GM12892 (cell line): Measurements from ENCODE around the gene S100A8.
A peak's percentile ranks its signal among the peaks of the same experiment; 100 is the strongest.

Experiments
- DNase-seq: peaks from one replicate; pipeline ENCODE4 v3.0.0; 2011; ENCODE audit not compliant: insufficient read length
- FAIRE-seq: peaks from 2 replicates; lab custom pipeline; 2011; peaks lifted over from hg19 to GRCh38; lab: Jason Lieb, UNC
- POLR2A ChIP-seq: IDR thresholded peaks from 2 replicates; pipeline ENCODE4 v1.6.1; 2011; ENCODE audit warnings: low read depth, low read length, control low read depth
- POLR2AphosphoS5 ChIP-seq: IDR thresholded peaks from 2 replicates; pipeline ENCODE4 v1.6.1; 2011; ENCODE audit warnings: low read depth, low read length, control low read depth
- TAF1 ChIP-seq: IDR thresholded peaks from 2 replicates; pipeline ENCODE4 v1.6.1; 2011; ENCODE audit warnings: low read depth, mild to moderate bottlenecking, control low read depth, low read length, borderline replicate concordance

S100A8 gene

DNA sequence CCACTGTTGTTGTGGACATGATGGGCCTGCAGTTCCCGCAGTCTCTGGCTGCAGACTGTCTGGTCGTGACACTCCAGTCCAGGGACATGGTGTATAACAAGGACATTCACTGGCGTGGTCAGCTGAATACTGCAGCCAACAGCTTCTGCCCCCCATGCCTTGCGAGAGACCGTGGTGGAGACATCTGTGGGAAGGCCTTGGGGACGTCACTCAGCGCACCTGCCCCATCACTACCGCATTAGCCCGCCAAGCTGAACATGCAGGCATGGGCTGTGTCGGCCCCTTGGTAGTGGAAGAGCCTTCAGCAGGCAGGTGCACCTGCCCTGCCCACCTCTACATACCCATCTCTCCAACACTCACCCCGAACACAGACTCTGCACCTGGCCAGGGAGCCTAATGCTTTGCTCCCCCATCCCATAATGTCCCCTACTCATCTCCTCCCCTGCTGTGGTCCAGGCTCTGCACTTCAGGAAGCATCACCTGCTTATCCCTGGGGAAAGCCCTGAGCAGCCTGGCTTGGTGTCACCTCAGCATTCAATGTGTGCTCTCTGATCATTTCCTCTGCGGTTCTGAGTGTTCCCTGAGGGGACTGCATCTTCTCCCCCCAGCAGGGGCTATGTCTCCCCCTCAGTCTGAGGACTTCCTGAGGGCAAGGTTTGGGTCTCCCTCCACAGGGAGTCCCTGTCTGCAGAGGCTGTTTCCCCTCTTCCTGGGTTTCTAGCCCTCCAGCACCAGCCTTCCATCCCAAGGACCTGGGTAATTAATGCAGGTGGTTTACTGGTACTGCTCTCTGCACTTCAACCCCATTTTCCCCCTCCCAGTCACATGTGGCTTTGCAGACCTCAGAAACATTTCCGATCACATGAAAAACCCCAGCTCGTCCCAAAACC, 45.4 kb downstream of the S100A8 start:
- FAIRE-seq (peak; percentile 76), DNase-seq (no peak)
- no peak for TF ChIP-seq POLR2AphosphoS5
- no peak for TF ChIP-seq TAF1
- peak; percentile 24; the same call in 1 of the 2 replicates for TF ChIP-seq POLR2A

DNA sequence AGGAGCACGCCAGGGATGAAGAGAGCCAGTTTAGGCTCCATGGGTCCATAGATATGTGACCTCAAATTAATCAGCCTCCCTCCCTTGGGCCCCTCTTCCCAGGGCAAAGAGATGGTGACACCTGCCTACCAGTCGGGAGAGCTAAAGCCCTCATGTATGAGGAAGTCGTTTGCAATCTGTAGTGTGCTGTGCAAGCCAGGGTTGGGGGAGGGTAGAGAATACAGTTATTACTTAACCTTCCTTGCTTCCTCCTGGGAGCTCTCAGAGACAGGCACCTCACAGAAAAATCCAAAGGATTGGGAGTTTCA, 46.2 kb downstream of the S100A8 start:
- FAIRE-seq, result peak; percentile 77
- no peak for DNase-seq
- TF ChIP-seq POLR2A (peak; percentile 2; the same call in 1 of the 2 replicates), POLR2AphosphoS5 (no peak)

DNA sequence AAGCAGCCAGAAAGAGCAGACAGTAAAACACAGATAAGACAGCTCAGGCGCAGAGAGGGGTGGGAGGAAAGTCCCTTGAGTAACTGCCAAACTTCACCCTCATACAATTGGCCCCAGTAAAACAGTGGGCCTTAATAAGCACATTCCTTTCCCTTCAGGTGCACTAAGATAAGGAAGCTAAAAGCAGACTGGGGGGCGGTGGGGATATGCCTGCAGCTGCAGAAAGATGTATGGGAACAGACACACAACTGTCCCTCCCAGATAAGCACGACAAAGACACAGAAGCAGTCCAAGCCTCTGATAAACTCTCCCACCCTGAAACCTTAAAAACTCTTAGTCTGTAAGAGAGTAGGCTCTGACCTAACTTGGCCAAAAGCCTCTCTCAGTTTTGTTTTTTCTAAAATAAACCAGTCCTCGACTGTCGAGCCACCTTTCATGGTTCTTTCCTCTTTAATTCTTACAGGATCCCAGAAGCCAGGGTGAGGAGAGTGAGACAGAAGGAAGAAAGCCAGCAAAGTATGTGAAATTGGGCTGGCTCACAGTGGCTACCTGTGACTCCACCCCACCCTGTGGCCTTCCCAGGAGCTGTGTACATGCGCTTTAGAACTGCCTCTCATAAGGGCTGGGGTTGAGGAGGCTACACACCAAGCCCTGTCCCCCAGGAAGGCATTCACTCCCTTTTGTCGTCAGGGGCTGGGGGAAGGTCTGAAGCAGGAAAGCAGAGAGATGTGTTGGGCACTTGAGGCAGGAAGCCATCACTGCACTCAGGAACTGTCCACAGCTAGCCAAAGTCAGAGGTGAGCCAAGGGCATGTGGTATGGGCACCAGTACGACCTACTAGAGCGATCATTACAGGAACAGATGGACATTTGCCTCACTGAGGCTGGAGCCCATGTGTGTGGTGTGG, 46.8 kb downstream of the S100A8 start:
- peak; percentile 86 for FAIRE-seq
- no peak for DNase-seq
- TF ChIP-seq POLR2AphosphoS5 (no peak; the same call in 1 of the 2 replicates), POLR2A (peak; percentile 17; the same call in 1 of the 2 replicates), TAF1 (no peak)

DNA sequence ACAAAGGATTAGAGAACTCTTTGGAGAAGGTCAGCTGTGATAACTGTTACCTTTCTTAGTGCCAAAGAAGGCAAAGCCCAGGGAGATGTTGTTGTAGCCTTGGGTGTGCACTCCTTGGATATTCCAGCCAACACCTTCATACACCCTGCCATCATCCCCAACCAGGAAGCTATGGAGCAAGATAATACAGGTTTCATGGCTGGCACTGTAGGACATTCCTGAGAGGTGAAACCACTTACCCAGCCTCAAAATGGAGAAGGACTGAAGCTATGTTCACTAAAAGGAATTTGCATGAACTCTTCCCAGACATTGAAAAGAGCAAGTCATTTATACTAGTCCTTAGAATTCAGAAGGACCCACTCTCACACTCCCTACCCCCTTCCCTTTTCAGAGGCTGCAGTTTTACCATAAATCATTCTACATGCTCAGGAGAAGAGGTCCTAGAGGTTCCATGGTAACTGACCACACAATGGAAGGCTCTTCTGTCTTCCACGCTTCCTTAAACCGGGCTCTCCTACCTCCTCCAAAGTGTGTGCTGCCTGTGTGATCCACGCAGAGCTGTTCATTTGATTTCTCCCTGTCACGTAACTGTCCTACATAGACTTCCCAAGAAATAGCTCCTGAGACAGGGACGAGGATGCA, 47.7 kb downstream of the S100A8 start:
- peak; percentile 68 for FAIRE-seq
- TF ChIP-seq POLR2AphosphoS5 (no peak), POLR2A (no peak), TAF1 (no peak)
- DNase-seq, result no peak

DNA sequence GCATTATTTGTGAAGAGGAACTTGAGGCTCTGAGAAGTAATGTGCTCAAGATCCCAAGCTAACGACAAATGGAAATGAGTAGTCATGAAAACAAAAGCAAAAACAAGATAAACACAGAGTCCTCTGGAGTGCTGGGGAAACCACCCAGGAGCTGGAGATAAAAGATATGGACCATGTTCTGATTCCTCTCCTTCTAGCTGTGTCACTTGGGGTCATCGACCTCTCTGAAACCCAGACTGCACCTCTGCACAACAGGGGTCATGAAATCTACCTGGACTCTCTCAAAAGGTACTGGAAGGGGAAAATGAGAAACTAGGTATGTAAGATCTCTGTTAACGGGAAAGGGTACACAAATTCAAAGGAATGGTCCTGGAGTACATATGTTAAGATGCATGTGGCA, 48.7 kb downstream of the S100A8 start:
- TF ChIP-seq POLR2A (no peak), TAF1 (no peak), POLR2AphosphoS5 (no peak)

DNA sequence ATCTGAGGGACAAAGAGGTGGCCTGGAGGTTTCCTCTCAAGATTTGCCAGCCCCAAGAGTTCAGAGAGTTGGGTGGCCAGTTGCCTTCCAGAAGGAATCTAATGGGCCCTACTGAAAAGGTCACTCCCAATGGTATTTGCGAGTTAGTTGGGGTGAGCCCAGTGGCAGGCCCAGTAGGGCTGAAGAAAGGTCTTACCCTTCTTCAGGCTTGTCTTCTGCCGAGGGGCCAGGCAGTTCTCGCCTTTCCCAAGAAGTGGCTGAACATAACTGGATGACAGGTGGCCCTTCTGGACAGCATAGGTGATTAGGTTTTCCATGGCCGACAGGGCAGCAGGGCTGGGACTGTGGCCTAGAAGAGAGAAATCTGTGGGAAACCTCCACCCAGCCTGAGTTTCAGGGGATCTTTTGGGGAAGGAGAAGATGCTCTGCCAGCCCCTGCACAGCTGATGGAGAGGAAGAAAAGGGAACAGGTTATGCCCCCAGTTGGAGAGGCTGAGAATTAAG, 49.4 kb downstream of the S100A8 start:
- TF ChIP-seq POLR2A (no peak), TAF1 (no peak), POLR2AphosphoS5 (no peak)
- DNase-seq (no peak), FAIRE-seq (no peak)

More for the DNA sequence above, 48.7 kb downstream of the S100A8 start:
- DNase-seq (no peak), FAIRE-seq (no peak)

DNA sequence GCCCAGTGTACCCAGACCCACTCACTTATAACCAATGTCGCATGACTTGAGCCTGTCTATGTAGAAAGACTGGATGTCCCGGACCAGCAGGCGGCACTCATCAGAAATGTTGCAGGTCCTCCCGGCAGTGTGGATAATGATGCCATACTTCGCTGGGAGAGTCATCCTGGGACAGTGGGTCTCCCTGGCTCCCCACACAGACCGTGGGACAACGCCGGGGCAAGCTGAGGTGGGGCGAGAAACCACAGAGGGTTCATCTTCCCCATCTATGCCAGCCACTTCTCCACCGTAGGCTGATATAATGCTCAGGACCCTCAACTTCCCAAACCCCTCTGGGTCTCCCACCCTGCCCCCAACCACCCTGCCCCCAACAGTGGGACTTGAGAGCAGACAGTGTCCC, 50.5 kb downstream of the S100A8 start:
- no peak for DNase-seq
- FAIRE-seq, result no peak
- TF ChIP-seq TAF1 (no peak), POLR2A (no peak), POLR2AphosphoS5 (no peak)
